Central memory CD4-positive, alpha-beta T cell (primary cell): ENCODE data around the gene TSC22D4.
A peak's percentile ranks its signal among the peaks of the same experiment; 100 is the strongest.
"Not testable (repeated sequence)": the region's sequence is repeated elsewhere in the genome, so short reads cannot be mapped to it uniquely, and the experiment has no call there.

ENCODE experiments used
- DNase-seq: peaks from one replicate; pipeline ENCODE4 v3.0.0; 2022

TSC22D4 gene

DNA sequence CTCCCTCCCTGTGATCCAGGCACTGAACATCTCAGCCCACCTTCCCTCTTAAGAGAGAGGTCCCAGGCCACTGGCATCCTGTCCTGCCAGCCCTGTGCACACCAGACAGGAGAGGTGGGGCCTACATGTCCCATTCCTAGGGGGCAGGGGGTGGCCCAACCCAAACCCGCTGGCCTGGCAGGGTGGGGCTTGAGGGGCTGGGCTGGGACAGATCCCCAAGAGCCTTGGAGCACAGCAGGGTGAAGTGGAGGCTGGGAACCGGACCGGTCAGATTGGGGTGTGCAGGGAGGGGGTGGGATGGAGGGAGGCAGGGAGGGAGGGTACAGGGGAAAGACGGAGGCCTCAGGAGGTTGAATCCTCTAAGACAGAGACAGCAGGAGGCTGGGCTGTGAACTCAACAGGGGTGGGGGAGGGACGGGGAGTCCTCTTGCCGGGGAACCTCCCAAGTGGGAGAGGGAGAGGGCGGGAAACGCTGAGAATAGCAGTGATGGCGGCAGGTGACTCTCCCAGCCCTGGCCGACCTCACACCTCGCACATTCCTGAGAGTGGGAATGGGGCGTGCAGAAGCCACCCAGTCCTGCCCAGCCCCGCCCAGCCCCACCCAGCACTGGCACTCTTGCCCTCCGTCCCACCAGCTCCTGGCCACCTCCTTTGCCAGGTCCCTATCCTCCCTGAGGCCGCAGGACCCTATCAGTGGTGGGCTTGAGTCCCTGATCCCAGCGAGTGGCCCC lies 6.7 kb downstream of the TSC22D4 start:
- no peak for DNase-seq

DNA sequence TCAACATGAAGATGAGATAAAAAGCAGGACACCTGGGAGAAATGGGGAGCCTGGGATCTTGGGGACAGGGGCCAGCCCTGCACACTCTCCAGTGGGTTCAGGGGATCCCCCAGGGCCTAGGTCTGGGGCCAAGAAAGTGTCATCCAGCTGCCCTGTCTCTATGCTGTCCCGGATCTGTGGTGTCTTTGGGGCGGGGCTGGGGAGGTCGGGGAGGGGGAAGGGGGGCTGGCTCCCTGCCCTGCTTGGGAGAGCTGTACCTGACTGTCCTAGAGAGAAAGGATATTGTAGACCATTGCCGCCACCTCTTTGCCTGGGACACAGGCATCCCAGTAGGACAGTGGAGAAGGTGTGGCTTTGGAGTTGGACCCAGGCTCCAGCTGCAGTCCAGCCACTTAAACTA lies 8.0 kb downstream of the TSC22D4 start:
- DNase-seq: no peak

DNA sequence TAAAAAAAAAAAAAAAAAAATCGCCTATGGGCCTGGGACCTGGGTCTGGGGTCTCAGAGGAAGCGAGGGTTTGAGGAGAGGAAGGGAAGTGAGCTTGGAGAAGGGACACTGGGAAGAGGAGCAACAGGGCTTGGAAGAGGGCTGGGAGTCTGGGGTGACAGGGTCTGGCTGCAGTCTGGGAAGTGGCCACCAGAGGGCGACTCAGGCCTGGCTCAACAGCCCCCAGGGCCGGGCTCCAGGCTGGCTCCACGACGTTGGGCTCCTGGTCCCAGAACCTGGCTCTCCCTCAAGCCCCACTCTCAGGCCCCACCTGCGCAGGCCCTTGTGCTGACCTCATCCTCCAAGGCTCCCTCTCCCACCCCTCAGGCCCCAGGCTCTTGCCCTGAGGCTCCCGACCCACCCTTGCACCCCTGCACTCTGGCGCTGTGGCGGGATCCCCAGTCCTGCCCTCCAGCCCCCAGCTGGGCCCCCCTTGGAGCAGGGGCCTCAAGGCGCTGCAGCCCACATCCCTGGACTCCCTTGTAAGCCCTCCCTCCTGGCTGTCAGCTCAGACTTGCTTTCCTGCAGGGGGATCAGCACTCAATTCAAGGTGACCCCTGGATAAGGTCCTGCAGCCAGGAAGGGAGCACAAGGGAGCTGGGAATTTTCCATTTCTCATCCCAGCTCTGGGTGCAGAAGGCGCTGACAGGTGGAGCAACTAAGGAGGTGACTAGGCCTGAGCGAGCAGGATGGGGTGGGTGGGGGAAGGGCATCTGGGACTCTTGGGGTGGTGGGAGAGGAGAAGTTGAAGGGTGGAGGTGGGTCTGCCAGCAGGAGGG lies 9.6 kb downstream of the TSC22D4 start:
- DNase-seq: peak; percentile 69

DNA sequence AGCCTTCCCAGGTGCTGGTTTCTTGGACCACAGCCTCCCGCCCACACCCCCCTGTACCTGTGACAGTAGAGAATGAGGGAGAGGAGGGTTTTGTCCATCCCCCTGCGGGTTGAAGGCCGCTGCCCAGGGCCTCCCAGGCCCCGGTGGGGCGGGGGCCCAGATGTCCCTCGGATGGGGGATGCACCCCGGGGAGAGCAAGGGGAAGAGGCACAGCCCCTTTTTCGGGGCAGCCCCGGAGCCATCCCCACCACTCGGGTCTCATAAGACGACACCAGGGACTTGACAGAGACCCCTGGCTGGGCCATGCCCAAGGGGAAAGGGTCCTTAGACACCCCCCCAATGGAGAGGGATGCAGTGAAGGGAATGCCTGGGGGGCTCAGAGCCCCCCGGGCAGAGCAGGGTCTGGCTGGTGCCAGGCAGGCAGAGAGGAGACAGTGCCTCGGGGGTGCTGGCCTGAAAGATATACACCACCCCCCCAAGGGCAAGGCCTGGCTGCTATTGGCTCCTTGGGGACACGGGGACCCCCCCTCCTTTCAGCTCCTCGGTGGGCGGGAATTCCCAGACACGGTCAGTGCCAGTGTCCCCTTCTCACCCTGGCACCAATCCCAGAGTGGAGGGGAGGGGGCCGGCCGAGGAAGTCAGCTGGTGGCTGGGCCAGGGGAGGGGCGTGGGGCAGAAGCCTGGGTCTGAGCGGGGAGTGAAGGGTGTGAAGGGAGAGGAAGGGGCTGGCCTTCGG lies 11.2 kb downstream of the TSC22D4 start:
- DNase-seq: no peak

DNA sequence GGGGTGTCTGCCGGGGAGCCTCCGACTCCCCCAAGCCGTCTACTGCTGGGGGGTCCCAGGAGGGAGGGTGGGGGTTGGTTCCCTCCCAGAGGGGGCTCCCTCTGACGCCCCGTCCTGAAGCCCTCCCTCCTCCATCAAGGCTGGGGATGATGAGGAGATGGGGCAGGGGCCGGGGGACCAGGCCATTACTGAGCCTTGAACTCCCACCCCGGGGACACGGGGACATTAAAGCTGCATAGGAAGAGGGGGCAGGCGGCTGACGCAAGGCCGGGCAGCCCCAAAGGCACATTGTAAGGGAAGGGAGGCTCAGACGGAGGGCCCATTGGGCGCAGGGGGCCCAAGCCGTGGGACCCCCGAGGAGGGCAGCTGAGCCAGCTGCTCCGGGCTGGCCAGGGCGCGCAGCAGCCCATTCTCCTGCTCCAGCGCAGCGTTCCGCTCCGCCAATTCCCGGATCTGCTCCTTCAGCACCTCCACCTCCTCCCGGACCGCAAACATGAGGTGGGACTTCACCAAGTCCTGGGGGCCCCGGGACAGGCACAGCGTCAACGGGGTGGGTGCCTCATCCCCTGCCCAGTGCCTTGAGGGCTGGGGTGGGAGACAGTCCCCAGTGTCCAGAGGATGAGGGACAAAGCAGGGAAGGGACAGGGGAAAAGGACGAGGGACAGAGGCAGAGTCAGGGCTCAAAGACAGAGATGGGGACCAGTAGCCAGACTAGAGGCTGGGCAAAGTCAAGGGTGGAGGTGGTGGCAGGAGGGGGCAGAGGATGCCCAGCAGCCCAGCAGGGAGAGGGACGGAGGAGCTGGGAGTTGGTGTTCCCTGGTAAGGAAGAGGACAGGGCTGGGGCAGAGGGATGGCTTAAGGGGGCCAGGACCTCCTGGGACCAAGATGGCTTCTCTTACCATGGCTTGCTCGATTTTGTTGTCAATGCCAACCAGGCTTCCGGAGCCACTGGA lies 12.1 kb downstream of the TSC22D4 start:
- DNase-seq: no peak

DNA sequence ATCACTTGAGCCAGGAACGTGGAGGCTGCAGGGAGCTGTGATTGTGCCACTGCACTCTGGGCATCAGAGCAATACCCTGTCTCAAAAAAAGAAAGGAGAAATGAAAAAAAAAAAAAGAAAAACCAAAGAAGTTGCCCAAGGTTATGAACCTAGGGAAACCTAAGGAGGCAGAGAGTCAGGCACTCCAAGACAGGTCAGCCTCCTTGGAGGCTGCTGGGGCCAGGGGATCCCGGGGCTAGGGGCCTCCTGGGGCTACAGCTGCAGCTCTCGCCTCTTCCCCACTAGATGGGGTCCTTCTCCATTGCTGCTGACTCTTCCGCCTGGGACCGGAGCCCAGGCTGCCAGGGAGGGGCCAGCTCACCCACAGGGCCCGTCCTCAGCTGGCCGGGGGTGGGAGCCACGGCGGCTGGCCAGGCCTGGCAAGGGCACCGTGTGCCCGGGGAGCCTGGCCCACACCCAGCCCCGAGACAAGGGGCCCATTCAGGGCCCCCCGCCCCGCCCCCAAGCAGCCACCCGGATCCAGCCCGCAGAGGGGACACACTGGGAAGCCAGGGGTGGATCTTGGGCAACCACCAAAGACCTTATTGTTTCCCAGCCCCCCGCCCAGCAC lies 13.2 kb downstream of the TSC22D4 start:
- no peak for DNase-seq

DNA sequence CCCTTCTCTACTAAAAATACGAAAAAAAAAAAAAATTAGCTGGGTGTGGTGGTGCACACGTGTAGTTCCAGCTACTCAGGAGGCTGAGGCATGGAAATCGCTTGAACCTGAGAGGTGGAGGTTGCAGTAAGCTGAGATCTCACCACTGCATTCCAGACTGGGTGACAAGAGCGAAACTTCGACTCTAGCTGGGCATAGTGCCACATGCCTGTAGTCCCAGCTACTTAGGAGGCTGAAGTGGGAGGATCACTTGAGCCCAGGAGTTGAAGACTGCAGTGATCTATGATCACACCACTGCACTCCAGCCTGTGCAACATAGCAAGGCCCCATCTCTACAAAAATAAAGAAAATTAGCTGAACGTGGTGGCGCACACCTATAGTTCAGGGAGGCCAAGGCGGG lies 13.7 kb downstream of the TSC22D4 start:
- DNase-seq: no peak

DNA sequence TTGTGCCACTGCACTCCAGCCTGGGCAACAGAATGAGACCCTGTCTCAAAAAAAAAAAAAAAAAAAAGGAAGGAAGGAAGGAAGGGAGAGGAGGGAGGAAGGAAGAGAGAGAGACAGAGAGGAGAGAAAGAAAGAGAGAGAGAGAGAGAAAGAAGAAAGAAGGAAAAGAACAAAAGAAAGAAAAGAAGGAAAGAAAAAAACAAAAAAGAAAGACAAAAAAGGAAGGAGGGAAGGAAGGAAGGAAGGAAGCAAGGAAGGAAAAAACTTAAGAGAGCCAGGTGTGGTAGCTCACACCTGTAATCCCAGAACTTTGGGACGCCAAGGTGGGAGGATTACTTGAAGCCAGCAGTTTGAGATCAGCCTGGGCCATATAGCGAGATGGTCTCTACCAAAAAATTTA lies 14.2 kb downstream of the TSC22D4 start:
- DNase-seq: no peak

DNA sequence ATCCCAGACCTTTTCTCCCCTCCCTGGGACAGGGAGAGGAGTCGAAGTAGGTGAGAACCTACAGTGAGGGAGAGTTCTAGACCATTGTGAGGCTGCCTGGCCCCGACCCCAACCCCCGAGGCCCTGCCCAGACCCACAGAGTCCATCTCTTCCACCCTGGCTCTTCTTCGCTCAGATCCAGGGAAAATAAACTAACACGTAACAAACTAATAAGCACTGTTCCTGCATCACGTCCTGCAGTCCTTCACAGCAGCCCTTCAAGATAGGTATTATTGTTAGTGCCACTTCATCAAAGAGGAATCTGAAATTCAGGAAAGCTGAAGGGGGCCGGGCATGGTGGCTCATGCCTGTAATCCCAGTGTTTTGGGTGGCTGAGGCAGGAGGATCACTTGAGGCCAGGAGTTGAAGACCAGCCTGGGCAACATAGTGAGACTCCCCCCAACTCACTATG lies 14.8 kb downstream of the TSC22D4 start, which contains the start of gene SPACDR:
Gene SPACDR, minus strand, starts transcription at position 51 of the 451 bp plus-strand sequence. CDS start 235 bp downstream, outside the sequence.
- no peak for DNase-seq

DNA sequence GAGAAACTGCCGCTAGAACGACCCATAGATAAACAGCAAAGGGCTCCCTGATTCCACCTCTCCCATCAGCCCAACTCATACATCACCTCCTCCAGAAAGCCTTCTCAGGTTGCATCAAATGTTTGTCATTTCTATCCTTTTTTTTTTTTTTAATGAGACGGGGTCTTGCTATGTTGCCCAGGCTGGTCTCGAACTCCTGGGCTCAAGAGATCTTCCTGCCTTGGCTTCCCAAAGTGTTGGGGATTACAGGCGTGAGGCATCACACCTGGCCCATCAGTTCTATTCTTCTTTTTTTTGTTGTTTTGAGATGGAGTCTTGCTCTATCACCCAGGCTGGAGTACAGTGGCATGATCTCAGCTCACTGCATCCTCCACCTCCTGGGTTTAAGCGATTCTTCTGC lies 22.0 kb downstream of the TSC22D4 start:
- DNase-seq: no peak

DNA sequence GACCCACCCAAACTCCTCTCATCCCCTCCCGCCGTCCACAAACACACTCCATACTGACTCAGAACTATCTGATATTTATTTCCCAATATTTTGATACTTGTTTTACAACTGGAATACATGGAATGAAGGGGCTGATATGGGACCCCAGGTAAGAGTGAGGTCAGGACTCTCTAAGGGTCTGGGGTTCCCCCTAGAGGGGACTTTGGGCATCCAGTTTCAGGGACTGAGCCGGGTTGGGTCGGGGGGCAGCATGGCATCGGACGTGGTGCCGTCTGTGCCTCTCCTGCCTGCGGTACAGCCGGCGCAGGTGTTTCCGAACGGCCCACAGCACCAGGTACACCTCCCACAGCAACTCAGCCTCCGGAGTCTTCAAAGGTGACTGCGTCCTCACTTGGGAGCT lies 22.5 kb downstream of the TSC22D4 start:
- no peak for DNase-seq

DNA sequence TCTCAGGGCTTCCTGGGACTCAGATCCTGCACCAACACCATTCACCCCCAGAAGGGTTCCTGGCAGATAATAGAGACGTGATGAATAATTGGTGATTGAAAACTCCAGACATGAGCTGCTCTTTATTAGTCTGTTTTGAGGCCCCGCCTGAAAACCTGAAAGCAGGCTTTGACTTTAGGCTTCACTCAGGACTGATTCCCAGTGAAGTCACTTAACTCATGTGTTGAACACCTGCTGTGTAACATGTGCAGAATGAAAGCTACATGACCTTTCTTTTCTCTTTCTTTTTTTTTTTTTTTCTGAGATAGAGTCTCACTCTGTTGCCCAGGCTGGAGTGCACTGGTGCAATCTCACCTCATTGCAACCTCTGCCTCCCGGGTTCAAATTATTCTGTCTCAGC lies 23.8 kb downstream of the TSC22D4 start:
- no peak for DNase-seq

DNA sequence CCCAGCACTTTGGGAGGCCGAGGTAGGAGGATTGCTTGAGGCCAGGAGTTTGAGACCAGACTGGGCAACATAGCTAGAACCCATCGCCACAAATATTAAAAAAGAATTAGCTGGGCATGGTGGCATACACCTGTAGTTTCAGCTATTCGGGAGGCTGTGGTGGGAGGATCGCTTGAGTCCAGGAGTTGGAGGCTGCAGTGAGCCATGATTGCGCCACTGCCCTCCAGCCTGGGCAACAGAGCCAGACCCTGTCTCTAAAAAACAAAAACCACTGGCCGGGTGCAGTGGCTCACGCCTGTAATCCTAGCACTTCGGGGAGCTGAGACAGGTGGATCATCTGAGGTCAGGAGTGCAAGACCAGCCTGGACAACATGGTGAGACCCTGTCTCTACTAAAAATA lies 25.2 kb downstream of the TSC22D4 start:
- DNase-seq: not testable (repeated sequence)

DNA sequence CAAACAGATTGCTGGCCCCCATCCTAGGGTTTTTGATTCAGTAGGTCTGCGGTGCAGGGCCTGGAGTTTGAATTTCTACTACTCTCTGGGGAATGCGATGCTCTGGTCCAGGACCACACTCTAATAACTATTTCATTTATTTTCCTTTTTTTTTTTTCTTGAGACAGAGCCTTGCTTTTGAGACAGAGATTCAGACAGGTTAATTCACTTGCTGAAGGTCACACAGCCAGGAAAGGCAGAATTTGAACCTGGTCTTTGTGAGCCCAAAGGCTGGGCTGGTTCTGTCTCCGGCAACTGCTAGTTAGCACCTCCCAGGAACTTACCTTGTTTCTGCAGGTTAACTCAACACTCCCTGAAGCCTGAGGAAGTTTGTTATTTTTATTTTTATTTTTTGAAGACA lies 26.5 kb downstream of the TSC22D4 start:
- DNase-seq: no peak

DNA sequence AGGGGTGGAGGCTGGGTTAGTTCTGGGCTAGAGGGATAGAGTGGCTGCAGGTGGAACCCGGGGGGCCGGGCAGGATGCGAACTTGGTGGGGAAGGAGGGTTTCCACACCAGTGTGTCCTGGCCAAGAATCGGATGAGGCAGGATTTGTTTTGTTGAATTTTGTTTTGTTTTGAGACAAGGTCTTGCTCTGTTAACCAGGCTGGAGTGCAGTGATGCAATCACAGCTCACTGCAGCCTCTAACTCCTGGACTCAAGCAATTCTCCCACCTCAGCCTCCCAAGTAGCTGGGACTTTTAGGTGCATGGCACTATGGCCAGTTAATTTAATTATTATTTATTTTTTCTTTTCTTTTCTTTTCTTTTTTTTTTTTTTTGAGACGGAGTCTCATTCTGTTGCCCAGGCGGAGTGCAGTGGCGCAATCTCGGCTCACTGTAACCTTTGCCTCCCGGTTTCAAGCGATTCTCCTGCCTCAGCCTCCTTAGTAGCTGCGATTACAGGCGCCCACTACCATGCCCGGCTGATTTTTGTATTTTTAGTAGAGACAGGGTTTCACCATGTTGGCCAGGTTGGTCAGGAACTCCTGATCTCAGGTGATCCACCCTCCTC lies 29.7 kb downstream of the TSC22D4 start:
- DNase-seq: no peak

DNA sequence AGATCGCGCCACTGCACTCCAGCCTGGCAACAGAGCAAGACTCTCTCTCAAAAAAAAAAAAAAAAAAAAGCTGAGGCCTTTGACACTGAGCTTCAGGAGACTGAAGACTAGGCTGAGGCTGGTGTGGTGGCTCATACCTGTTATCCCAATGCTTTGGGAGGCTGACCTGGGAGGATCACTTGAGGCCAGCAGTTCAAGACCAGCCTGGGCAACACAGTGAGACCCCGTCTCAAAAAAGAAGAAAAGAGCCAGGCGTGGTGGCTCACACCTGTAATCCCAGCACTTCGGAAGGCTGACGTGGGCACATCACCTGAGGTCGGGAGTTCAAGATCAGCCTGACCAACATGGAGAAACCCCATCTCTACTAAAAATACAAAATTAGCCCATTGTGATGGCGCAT lies 31.7 kb downstream of the TSC22D4 start:
- not testable (repeated sequence) for DNase-seq

DNA sequence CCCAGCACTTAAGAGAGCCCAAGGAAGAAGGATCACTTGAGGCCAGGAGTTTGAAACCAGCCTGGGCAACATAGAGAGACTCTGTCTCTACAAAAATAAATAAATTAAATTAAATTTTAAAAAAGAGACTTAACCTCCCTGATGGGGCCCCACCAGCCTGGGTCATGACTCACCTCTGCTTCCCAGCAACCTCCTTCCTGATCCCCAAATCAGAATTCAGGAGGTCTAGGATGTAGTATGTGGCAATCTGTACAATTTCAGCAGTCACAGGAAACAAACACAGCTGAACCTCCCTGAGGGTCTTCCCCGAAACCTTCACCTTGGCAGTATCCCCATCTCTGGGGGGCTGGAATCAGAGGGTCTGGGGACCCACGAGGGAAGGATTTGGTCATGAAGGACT lies 33.0 kb downstream of the TSC22D4 start:
- no peak for DNase-seq

DNA sequence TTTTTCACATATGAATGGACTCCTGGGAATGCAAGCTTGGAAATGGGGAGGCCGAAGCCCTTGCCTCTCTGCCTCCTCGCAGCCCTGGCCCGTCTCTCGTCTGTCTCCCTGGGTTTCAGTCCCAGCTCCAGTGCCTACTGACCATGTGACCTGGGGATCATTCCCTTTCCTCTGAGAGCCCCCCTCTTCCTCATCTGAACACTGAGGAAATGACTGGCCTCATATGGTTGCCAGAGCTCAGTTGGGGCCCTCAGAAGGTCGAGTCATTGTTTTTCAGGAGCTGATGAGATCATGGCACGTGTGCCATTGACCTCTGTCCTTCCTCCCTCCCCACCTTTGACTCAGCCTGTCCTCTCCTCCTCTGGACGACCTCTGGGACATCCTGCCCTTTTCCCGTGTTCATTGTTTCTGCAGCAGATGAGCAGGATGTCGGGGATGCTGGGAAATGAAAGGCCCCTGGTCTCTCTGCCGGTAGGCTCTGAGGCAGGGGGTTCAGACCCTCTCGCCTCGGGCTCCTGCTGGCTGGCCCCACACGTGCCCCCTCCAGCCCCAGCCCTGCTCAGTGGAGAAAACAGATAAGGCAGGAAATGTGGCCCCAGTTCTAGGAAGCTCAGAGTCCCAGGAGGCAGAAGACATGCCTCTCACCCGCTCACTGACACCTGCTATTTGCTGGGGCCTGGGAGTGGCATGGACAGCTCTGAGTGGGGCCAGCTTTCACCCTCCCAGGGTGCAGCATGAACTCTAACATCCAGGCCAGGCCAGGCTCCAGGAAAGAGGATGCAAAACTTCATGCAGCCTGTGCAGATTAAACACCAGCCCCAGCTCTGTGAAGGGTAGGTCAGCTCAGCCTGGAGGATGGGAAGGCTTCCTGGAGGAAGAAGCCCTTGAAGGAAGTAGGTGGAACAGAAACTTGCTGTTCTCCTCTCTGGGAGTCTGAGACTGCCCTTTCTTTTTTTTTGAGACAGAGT lies 34.4 kb downstream of the TSC22D4 start:
- DNase-seq: no peak

DNA sequence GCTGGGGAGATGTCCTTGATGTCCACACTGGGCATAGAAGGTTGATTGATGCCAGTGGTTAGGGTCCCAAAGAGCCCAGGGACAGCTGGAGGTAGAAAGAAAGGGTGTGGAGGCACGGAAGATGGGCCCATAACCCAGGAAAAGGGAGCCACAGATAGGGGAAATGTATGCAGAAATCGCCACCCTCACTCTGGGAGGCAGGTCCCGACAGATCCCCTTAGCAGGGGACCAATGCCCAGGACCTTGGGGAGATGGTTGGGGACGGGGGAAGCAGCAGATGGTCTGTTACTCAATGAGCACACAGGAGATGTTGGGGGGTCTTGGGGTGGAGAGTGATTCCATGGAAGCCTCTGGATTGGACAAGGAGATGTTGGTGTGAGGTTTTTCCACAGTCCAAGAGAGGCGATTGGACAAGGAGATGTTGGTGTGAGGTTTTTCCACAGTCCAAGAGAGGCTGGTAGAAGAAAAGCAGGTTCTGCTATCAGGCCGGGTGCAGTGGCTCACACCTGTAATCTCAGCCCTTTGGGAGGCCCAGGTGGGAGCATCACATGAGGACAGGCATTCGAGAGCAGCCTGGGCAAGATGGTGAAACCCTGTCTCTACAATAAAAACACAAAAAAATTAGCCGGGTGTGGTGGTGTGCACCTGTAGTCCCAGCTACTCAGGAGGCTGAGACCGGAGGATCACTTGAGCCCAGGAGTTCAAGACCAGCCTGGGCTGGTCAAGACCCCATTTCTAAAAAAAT lies 35.7 kb downstream of the TSC22D4 start:
- DNase-seq: no peak
